Stimulated activated CD8-positive, alpha-beta memory T cell treated with anti-CD3 and anti-CD28 coated beads, Interleukin-12 subunit alpha, Interleukin-12 subunit beta, amount 100 ng/mL, for 4 hours (primary cell): ENCODE measurements around the gene SYVN1.
A peak's percentile ranks its signal among the peaks of the same experiment; 100 is the strongest.
"Not testable (repeated sequence)": the region's sequence is repeated elsewhere in the genome, so short reads cannot be mapped to it uniquely, and the experiment has no call there.

Experiments used
- DNase-seq: peaks from one replicate; pipeline ENCODE4 v3.0.0-alpha.2; 2020; ENCODE audit warnings: low read depth

The SYVN1 gene

DNA sequence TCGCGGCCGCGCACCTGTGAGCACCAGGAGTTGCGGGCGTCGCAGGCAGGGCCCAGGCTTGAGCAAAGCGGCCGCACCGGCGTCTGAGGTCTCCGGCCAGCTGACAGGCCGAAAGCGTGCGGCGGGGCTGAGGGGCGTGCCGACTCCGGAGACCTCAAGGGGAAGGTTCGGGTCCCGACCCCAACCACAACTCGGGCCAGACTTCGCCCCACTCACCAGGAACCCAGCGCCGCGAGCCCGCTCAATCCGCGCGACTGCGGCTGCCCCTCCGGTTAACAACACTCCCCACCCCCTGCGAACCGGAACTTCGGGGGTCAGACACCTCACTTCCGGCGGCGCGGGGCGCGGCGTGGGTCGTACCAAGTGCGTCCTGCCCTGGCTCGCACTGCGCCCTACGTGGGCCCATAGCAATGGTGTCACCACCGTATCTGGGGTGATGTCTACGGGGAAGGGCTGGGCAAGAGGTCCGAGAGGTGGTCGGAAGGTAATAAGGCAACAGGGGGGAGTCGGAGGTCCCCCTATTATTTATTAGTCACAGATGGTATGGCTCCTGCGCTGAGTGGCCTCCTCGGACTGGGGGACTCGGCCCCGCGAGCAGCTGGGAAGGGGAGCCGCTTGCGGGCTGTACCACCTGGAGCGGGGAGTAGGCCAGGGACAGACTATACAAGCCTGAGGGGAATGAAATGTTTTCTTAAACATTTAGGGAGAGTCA, at the start of gene SYVN1:
Gene SYVN1 (minus strand): TSS at position 280 of the 712 bp plus-strand sequence. CDS start 918 bp downstream, outside the sequence.
- DNase-seq, result peak; percentile 87

DNA sequence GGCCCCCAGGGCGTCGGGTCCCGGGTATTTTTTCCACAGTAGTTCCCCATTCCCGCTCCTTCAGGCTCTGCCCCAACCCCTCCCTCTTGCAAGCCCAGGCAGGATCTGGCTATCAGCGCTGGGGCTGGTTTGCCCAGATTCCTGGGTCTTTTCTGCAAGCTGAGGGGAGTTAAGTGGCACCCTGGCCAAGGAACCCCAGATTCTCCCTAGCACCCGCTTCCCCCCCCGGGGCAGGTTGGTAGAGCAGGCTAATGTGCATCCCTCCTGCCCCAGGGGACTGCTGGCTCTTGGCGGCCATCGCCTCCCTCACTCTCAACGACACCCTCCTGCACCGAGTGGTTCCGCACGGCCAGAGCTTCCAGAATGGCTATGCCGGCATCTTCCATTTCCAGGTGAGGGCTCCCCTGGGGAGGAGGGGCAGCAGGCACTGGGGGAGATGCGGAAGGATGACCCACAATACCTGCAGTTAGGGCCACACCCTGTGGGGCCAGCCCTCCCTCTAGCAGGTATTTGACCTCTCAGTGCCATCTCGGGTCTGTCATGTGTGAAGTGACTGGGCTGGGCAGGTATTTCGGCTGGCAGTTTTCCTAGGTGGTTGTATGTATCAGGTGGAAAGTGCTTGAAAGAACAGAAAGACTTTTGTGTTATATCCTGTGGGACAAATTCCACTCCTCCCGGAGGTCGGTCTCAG, 49.0 kb upstream of the SYVN1 start:
- no peak for DNase-seq

DNA sequence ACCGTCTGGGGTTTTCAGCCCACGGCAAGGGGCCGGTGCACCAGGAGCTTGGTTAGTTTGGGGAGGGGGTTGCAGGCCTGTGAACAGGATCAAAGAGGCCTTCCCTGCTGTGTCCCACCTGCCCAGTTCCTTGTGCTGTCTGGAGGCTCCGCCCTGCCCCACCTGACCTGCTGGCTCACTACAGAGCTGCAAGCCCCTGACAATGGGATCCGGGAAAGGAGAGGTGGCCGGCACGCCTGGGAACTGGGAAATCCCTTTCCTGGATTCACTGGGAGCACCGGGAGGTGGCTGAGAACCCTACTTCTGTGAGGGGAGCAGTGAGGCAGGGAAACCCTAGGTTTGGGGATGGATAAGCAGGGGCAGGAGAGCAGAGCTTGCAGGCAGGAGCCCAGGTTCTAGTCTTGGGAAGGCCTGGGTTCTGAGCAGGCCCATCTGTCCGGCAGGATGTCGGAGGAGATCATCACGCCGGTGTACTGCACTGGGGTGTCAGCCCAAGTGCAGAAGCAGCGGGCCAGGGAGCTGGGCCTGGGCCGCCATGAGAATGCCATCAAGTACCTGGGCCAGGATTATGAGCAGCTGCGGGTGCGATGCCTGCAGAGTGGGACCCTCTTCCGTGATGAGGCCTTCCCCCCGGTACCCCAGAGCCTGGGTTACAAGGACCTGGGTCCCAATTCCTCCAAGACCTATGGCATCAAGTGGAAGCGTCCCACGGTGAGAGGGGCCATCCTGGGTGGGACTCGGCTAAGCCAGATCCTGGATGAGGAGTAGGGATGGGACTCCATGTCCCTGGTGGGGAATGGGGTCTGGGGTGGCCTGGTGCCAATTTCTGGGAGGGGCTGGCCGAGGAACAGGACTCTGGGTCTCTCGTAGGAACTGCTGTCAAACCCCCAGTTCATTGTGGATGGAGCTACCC, 48.2 kb upstream of the SYVN1 start:
- DNase-seq, result no peak

DNA sequence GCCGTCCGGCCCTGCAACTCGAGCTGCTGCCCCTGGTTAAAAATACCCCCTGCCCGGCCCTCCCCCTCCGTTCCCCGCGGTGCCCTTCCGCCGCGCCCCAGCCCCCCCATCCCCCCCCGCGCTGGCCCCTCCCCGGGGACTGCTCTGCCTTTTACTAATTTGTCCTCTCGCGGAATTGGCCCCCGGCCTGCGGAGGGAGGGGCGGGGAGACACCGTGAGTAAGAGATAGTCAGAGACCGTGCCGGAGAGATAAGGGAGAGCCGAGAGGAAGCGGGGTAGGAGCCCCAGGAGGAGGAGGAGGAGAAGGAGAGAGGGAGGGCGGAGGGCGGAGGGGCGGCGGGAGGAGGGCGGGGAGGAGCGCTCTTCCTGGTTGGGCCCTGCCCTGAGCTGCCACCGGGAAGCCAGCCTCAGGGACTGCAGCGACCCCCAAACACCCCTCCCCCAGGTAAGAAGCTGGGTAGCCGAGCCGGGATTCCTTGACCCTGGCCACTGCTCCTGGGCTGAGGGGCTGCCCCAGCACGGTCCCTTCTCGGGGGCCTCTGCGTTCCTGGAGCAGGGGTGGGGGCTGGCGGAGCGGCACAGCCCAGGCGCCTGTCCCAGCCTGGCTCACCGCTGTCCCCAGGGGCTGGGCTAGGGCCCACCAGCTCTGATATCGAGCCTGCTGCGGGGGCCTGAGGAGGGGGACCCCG, 47.4 kb upstream of the SYVN1 start, which contains the start of gene CAPN1:
Gene CAPN1 (plus strand): TSS at position 360 of the 689 bp plus-strand sequence. CDS start 774 bp downstream, outside the sequence.
- peak; percentile 47 for DNase-seq

DNA sequence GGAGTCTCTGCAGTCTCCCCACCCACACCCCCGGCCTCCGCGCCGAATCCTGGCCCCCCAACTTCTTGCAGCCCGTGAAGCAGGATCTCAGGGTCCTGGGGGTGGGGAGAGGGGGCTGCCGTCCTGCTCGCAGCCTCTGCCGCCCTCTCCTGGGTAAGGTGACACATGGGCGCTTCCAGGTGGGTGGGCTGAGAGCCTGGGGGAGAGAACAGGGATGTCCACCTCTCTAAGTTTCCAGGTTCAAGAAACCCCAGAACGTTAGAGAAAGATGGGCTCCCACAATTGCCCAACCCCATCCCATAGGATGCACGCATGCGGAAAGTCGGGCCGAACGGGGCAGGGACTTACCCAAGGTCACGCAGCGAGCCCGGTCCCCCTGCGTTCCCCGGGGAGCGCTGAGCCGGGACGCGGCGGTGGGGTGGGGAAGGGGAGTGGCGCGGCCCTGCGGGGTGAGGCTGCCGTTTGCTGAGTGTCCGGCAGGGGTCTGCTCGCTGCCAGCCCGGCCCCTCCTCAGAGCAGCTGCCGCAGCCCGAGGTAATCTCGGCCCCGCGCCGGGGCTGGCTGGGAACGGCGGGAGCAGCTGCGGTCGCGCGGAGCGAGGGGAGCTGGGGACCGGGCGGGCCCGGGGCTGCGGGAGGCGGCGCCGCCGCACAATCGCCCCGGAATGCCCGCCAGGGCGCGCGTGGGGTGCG, 46.7 kb upstream of the SYVN1 start:
- peak; percentile 23 for DNase-seq

DNA sequence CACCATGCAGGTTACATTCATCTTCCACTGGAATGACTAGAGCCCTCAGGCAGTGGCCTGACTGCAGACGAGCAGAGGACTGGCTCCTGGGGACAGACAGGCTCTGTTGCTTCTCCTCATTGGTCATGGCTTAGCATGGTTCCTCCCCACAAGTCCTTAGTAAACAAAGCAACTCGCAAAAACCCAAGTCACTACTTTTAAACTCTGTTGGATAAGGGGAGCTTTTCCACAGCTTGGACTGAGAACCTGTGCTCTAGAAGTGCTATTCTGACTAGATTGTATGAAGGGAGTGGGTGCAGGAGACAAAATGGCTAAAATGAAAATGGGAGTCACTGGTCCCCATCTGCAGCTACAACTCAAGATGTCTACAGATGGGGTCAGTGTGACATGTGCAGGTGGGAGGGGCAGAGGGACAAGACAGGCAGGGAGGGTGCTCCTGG, 40.3 kb upstream of the SYVN1 start:
- DNase-seq, result not testable (repeated sequence)

DNA sequence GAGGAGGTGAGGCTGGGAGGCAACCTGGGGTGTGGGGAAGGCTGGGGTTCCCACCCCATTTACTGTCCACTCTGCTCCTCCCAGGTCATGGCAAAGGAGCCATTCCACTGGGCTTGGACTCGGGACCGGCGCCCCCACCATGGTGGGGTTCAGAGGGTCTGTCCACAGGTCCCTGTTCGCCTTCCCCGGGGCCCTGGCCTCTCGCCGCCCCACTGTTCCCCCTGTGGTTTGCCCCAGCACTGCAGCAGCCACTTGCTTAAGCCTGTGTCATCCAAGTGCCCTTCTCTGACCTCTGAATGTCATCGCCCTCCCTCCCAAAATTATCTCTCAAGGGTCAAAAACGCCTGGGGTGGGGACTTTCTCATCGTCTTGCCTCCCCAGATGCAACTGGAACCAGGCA, 38.3 kb upstream of the SYVN1 start:
- no peak for DNase-seq

DNA sequence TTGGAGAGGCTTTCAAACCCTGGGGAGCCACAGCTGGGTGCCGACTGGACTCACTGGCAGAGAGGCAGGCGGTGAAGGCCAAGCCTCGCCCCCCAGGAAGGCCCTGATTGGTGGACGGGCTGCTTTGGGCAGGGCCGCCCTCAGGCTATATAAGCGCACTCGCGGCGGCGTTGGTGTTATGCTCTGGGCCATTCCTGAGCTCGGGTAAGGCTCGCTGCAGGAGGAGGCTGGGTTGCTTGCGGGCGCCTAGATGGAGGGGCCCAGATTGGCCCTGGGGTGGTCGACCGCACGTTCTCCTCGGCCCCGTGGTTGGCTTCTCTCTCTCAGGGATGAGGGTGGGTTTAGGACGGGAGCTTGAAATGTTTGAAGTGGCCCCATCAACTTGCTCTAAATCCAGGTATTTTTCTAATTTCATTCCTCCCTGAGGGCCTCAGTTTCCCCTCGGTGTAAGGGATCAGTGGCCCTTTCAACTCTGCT, 35.8 kb upstream of the SYVN1 start, which contains the start of gene SPDYC:
Gene SPDYC (plus strand): TSS at position 176 of the 477 bp plus-strand sequence. CDS start 1,125 bp downstream, outside the sequence.
- no peak for DNase-seq

DNA sequence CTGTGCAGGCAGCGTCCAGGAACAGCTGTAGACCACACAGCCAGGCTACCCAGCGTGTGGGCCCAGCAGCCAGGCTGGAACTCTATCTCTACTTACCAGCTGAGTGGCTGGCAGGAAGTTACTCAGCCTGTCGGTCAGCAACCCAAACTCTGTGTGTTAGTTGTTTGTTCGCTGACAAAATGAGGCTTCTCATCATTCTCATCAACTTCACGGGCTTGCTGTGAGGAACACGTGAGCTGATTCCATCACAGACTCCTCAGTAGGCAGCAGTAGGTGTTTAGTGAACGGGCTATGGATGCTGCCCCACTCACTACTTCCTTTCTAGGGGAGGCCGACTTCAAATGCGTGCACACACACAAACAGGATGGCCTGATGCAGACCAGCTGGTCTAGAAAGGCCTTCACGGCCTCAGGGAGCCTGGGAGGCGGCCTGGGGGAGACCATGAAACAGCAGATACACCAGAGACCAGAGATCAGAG, 34.9 kb upstream of the SYVN1 start:
- no peak for DNase-seq

DNA sequence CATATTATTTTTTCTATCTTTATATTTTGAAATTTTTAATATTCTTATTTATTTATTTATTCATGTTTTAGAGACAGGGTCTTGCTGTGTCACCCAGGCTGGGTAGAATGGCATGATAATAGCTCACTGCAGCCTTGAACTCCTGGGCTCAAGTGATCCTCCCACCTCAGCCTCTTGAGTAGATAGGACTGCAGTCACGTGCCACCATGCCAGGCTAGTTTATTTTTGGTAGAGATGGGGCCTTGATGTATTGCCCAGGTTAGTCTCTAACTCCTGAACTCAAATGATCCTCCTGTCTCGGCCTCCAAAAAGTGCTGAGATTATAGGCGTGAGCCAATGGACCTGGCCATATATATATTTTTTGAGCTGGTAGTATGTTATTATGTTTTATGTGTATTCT, 33.3 kb upstream of the SYVN1 start:
- no peak for DNase-seq

DNA sequence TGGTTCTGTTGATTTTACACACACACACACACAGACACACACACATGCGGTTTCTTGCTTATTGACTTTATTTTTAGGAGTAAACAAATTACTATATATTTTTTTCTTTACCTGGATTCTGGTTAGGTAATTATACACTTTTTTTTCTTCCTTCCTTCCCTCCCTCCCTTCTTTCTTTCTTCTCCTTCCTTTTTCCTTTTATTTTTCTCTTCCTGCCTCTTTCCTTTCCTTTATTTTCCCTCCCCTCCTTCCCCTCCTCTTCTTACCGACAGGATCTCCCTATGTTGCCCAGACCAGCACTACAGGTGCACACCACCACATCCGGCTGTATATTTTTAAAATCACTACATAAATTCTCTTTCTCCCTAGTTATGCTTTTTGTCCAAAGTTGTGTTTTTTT, 32.6 kb upstream of the SYVN1 start:
- no peak for DNase-seq

DNA sequence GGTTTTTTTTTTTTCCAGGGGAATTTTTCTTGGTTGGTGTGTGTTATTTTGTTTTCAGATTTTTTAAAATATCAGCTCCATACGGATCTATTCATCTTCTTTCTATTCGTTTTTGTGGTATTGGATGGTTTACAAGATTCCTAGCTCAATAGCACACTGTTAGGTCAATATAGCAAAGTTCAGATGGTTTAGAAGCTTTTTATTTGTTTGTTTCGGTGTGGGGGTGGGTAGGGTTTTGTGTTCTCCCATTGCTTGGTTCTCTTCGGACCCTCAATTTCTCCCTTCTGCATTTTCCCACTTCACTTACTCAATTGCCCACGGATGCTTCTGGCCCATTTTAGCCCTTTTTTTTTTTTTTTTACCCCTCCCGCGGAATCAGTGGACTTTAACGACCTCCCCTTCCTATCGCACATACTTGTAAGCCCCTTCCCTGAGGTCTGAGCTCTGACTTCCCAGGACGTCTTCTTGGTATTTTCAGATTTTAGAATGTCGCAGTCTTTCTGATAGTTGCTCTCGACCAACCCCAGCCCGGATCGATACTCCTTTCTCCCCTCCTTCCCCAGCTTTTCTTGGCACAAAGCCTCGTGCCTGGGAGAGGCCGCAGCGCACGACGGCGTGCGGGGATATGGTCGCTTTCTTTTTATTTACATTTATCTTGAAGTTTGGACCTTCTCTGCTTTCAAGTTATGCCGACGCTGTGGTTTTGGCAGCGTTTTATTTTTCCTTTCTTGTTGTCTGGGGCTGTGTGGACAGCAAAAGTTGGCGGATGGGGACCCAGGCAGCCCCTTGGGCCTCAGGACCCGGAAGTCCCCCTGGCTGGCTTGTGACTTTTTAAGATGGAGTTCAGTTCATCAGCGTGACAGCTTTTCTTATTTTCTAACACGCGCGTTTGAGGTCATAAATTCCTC, 31.3 kb upstream of the SYVN1 start:
- DNase-seq, result no peak

DNA sequence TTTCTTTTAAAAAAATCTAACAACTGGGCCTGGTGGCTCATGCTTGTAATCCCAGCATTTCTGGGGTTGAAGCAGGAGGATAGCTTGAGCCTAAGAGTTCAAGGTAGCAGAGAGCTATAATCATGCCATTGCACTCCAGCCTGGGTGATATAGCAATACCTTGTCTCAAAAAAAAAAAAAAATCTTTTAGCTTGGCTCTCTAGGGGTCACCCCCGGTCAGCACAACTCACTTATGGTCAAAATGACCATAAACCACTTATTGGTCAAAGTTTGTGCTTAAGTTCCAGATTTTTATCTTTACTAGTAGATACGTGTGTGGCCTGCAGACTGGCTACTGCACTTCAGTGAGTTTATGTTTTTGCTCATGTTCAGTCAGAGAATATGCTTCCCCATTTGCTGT, 29.4 kb upstream of the SYVN1 start:
- no peak for DNase-seq

DNA sequence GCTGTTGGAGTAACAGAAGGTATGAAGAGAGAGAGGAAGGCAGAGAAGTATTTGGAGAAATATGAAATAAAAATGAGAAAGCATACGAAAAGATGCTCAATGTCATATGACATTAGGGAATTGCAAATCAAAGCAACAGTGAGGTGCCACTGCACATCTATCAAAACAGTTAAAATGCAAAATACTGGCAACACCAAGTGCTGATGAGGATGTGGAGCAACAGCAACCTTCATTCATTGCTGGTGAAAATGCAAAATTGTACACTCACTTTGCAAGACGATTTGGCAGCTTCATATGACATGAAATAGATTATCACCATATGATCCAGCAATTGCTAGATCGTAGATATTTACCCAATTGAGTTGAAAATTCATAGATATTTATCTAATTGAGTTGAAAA, 26.3 kb upstream of the SYVN1 start:
- no peak for DNase-seq

DNA sequence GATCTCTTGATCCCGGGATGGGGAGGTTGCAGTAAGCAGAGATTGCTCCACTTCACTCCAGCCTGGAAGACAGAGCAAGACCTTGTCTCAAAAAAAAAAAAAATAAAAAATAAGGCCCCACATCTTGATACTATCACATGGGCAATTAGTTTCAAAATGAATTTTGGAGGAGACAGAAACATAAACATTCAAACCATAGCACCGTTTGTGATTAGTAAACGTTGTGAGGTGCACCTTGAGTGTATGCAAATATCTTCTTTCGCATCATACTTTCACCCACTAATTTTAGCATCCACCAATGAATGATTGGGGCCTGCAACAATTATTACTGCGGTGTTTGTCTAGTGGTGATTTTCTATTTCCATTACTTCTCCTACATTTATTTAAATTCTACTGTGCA, 24.7 kb upstream of the SYVN1 start:
- DNase-seq, result no peak

DNA sequence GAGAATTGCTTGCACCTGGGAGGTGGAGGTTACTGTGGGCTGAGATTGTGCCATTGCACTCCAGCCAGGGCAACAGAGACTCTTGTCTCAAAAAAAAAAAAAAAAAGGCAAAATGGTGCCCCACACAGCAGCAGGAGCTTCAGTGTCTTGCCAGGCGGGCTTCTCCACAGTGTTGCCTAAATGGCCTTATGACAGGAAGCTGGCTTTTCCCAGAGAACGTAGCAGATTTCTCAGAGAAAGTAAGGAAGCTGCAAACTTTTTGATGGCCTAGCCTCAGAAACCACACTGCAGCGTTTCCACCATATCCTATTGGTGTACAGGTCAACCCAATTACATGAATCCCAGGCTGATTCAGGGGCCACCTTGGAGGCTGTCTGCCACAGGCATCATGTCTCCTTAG, 23.0 kb upstream of the SYVN1 start:
- no peak for DNase-seq

DNA sequence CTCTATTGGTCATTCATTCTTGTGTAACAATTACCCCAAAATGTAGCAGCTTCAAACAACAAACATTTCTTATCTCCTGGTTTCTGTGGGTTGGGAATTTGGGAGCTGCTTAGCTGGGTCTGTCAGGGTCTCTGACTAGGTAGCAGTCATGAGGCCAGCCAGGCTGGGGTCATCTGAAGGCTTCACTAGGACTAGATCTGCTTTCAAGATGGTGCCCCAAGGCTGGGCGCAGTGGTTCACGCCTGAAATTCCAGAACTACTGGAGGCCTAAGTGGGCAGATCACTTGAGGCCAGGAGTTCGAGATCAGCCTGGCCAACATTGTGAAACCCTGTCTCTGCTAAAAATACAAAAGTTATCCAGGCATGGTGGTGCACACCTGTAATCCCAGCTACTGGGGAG, 22.6 kb upstream of the SYVN1 start:
- no peak for DNase-seq

DNA sequence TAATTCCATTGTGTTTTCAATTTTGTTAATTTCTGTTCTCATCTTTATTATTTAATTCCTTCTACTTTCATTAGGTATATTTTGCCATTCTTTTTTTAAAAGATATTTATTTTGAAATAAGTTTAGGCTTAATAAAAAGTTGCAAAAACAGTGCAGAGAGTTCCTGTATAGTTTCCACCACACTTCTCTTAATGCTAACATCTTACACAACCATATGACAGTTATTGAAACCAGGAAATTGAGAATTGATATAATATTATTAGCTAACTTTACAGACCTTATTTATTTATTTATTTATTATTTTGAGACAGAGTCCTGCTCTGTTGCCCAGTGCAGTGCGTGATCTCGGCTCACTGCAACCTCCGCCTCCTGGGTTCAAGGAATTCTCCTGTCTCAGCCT, 21.9 kb upstream of the SYVN1 start:
- no peak for DNase-seq

DNA sequence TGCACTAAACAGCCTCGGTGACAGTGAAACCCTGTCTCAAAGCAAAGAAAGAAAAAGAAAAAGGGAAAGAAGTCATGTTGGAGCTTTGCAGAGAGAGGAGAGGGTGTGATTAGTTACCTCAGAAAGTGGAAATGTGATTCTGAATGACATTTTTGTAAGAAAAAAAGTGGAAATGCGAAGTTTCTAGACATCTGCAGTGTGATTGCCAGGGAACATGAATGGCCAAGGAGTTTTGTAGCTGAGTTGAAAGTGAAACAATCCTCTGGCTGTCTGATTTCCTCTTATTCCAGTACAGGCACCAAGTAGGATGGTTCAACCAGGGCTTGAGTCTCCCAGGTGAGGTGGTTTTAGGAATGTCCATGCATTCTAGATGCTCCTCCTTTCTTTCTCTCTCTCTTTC, 17.8 kb upstream of the SYVN1 start:
- DNase-seq, result no peak
